Natural killer cell treated with Interleukin-12 subunit alpha and Interleukin-12 subunit beta and Interleukin-15 and Interleukin-18, amount 100 ng/mL, for 72 hours (primary cell): ENCODE results near the gene DLG5. TPM values are rescaled to one million over a fixed set of nuclear protein-coding genes. Genes with fewer than 3 reads are reported as not detected.
A peak's percentile ranks its signal among the peaks of the same experiment; 100 is the strongest.

Experiments
- ATAC-seq, 2 donors: fragments of 150-1000 bp; cut with Tn5 transposase in 1 of 2; sonication (Bioruptor Pico), chemical (Tn5 transposase) in 1 of 2; 2 replicates each; pipeline ENCODE4 v1.10.0; 2021
- DNase-seq: peaks from one replicate; pipeline ENCODE4 v3.0.0; 2022; ENCODE audit warnings: low spot score
- H3K27ac Mint-ChIP-seq, 2 donors: 1 replicate in 1 of 2; 2 replicates in 1 of 2; pipeline ENCODE4 v1.8.0; 2022; ENCODE audit warnings: mixed read lengths in 2 of 2, mild to moderate bottlenecking in 1 of 2, moderate library complexity in 1 of 2
- H3K27me3 Mint-ChIP-seq, 2 donors: 1 replicate in 1 of 2; 2 replicates in 1 of 2; pipeline ENCODE4 v1.8.0; 2022; ENCODE audit warnings: mixed read lengths in 2 of 2
- H3K36me3 Mint-ChIP-seq: one replicate; pipeline ENCODE4 v1.8.0; 2022; ENCODE audit warnings: mixed read lengths
- H3K4me1 Mint-ChIP-seq, 2 donors: 1 replicate in 1 of 2; 2 replicates in 1 of 2; pipeline ENCODE4 v1.8.0; 2022; ENCODE audit warnings: low read depth in 2 of 2, mixed read lengths in 2 of 2, mild to moderate bottlenecking in 1 of 2
- H3K4me3 Mint-ChIP-seq: one replicate; pipeline ENCODE4 v1.8.0; 2022; ENCODE audit warnings: mixed read lengths
- H3K9me3 Mint-ChIP-seq: 2 replicates; pipeline ENCODE4 v1.8.0; 2022; ENCODE audit warnings: mixed read lengths
- total RNA-seq, 2 donors: library from RNA; stranded (reverse); gene quantifications; one replicate each; pipeline ENCODE4 v1.2.3, GENCODE V29; 2022

Gene DLG5
- total RNA-seq, 2 donors from 2014 or later: 8.5 to 12.3 TPM

DNA sequence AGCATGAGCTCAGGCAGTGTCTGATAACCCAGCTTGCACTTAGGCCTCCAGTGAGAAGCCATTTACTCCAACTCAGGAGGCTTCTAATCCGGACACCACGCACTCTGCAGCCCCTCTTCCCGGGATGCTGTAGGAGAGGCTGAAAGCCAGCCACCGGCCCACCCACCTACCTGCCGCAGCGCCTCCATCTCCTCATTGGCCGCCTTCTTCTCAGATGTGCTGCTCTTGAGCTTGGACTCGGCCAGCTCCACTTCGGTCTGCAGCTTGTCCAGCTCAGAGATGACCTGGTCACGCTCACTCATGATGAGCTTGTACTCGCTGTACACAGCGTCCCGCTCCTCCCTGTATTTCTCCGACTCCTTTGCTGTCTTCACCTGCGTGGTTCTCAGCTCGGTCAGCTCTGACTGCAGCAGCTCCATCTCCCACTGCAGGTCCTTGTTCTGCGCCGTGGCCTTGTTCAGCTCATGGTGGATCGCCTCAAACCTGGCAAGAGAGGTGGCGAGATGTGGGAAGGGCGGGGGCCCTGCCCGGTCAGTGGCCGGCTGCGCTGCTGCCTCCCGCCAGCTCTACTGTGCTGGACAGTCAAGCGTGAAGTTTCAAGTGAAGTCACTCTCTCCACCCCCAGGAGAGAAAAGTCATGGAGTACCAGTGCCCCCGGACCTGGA lies 84.7 kb downstream of the DLG5 start:
- Mint-ChIP-seq H3K27me3 (no peaks in the 10 kb centered on the region), H3K36me3 (no peaks in the 10 kb centered on the region), H3K4me3 (no peak overlapping the region), H3K4me1 (peaks cover 0 to 3% of the 10 kb centered on the region in 2 donors), H3K27ac (no peak overlapping the region), H3K9me3 (no peaks in the 10 kb centered on the region)
- DNase-seq (no peak), ATAC-seq (no peak)

DNA sequence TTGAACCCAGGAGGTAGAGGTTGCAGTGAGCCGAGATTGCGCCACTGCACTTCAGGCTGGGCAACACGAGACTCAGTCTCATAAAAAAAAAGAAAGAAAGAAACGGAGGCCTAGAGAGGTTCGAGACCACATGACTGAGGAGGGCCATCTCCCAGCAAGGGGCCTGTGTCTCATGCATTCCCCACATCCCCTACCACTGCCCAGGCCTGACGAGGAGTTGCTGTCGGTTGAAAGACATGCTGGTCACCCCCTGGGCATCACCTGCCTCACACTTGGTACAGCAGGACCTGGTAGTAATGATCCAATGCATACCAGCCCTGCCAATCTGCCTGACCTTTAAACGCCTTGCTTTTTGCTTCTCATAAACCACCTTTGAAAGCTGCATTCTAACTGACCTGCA lies 85.9 kb downstream of the DLG5 start:
- H3K9me3 Mint-ChIP-seq: no peaks in the 10 kb centered on the region
- no peak for DNase-seq
- H3K4me1 Mint-ChIP-seq: peaks cover 8 to 11% of the 10 kb centered on the region in 2 donors
- ATAC-seq: no peak
- H3K36me3 Mint-ChIP-seq: no peaks in the 10 kb centered on the region
- H3K27ac Mint-ChIP-seq: no peak overlapping the region
- H3K27me3 Mint-ChIP-seq: no peaks in the 10 kb centered on the region
- H3K4me3 Mint-ChIP-seq: no peak overlapping the region

DNA sequence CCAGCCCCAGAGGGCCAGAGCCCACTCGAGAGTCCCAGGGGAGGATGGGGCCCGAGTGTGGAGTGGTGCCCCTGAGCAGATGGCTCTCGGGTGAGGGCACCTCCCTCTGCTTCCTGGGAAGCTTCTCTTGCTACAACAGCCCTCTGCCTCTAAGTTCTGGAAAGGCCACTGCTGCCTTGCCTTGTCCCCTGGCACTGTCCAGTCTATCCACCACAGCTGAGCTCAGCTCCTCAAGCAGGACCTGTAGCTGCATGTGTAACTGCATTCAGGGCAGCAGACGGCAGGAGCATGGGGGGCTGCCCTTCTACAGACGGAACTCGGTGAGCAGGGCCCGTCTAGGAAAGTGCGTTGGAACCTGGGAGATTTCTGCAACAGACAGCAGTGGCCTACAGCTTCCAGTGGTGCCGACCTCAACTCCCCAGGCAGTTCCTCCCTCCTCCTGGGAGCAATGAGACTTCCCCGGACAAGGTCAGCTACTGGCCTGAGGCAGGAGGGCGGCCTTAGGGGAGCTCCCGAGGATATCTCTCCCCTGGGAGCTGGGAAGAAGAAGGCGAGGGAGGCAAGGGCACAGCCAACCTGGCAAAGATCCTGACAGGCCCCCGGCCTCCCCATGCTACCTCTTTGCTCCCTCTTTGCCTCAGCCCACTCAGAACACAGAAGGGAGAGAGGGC lies 88.5 kb downstream of the DLG5 start:
- Mint-ChIP-seq H3K9me3 (no peaks in the 10 kb centered on the region), H3K36me3 (no peaks in the 10 kb centered on the region), H3K4me3 (no peak overlapping the region), H3K27me3 (no peaks in the 10 kb centered on the region), H3K27ac (peak overlapping the region; percentile 8 to 25), H3K4me1 (peaks cover 8 to 23% of the 10 kb centered on the region in 2 donors)
- peak in 1 of 2 donors; percentile 1 for ATAC-seq
- DNase-seq: no peak

DNA sequence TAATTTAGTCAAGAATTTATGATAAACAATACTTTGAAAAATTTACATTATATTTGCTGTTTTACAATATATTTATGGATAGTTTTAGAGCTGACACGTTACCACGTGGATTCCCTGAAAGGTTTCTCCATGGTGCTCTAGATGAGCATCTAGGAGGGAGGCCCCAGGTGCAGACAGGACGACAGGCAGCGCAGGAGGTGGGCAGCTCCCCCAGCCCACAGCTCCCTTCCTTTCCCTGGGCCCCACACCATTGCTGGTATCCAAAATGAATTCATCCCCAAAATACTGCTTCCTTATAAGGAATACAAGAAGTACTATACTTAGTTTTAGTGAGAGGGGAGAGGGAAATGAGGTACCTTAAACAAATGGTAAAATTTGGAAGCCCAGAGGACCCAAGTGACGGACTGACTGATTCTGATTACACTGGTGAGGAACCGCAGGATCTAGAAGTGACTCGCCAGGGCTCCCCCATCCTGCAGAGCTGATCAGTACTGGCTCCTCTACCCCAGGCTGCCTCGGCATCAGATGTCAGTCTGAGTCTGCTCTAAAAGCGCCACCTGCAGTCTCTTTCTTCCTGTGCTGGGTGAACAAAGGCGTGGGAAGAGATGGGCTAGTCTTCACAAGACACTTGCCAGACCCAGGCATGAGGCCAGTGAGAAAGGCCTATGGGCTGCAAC lies 89.2 kb downstream of the DLG5 start:
- ATAC-seq: peak; percentile 65 to 89
- Mint-ChIP-seq H3K36me3 (no peaks in the 10 kb centered on the region), H3K4me3 (peak overlapping the region; percentile 2), H3K4me1 (peaks cover 10 to 29% of the 10 kb centered on the region in 2 donors), H3K27me3 (no peaks in the 10 kb centered on the region), H3K27ac (peak overlapping the region; percentile 8 to 25), H3K9me3 (no peaks in the 10 kb centered on the region)
- no peak for DNase-seq

DNA sequence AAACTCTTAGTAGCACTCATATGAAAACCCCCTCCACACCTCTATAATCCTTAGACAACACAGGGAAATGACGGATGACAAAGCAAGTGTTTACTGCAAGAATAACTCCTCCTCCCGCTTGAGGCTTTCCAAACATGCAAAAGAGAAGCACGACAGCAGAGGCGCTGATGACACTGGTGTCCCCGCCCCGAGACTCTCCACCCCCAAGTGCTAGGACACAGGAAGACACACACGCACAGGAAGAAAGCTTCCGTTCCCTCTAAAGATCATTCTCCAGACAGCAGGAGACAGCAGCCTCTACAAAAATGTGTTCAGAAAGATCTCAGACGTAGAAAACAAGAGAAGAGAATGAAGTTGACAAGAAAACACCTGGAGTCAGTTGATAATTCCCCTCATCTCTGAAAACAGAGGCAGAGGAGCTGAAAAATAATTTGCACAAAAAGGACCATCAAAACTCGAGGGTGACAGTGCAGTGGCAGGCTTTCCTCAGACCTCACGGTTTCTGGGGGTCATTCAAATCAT lies 90.2 kb downstream of the DLG5 start:
- peak overlapping the region; percentile 76 to 91 for H3K27ac Mint-ChIP-seq
- peaks cover 13 to 31% of the 10 kb centered on the region in 2 donors for H3K4me1 Mint-ChIP-seq
- DNase-seq: peak; percentile 80
- no peaks in the 10 kb centered on the region for H3K36me3 Mint-ChIP-seq
- no peaks in the 10 kb centered on the region for H3K27me3 Mint-ChIP-seq
- H3K4me3 Mint-ChIP-seq: peak overlapping the region; percentile 70
- ATAC-seq: peak; percentile 80 to 89
- H3K9me3 Mint-ChIP-seq: no peaks in the 10 kb centered on the region

DNA sequence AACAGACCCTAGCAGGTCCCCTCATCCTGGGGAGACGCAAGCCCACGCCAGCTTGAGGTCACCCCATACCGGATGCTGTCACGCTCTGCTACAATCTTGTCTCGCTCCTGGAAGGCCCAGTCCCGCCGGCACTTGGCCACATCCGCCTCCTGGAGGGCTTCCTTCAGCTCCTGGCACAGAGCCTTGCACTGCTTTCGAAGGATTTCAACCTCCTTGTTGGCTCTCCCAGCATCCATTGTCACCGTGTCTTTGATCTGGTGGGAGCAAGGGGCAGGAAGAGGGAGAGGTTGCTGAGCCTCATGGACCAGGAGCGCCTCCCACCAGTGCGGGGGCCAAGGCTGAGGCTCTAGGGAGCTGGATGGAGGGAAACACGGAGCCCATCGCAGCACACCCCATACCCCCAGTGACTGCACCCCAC lies 90.9 kb downstream of the DLG5 start:
- no peak for DNase-seq
- Mint-ChIP-seq H3K27ac (peak overlapping the region; percentile 76 to 91), H3K4me3 (peak overlapping the region; percentile 70)

DNA sequence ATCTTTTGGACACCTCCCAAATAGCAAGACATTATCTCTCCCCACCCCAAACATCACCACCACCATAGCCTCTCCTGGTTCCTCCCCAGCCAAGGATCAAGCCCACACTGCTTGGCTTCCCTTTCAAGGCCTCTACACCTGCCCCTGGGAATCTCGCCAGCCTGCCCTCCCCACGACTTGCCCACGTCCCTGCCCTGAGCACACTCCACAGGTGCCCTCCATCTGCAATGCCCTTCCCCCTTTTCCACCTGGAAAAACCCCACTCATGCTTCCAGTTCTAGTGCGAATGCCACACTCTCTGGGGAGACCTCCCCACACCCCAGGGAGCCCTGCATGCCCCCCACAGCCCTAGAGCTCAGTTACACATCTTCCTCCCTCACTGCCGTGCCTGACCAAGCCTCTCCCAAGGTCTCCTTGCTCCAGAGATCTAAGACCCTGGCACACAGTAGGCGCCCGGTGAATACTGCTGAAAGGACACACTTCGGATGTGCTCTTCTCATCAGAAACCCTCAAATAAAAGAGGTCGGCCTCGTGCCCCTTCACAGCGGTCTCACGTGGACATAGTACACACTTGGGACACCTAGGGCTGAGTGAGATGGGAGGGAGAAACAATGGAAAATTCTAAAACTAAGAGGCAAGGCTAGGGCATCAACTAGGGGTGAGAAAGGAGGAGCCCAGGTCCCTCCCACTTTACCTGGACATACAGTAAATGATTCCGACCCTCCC lies 91.4 kb downstream of the DLG5 start:
- DNase-seq: no peak
- H3K4me1 Mint-ChIP-seq: peaks cover 13 to 31% of the 10 kb centered on the region in 2 donors
- peak overlapping the region; percentile 50 to 91 for H3K27ac Mint-ChIP-seq
- H3K4me3 Mint-ChIP-seq: no peak overlapping the region
- H3K36me3 Mint-ChIP-seq: no peaks in the 10 kb centered on the region
- no peaks in the 10 kb centered on the region for H3K9me3 Mint-ChIP-seq
- no peak for ATAC-seq
- H3K27me3 Mint-ChIP-seq: no peaks in the 10 kb centered on the region

More for the DNA sequence above, 90.9 kb downstream of the DLG5 start:
- H3K27me3 Mint-ChIP-seq: no peaks in the 10 kb centered on the region
- no peaks in the 10 kb centered on the region for H3K36me3 Mint-ChIP-seq
- H3K9me3 Mint-ChIP-seq: no peaks in the 10 kb centered on the region
- ATAC-seq: no peak
- H3K4me1 Mint-ChIP-seq: peaks cover 13 to 31% of the 10 kb centered on the region in 2 donors

DNA sequence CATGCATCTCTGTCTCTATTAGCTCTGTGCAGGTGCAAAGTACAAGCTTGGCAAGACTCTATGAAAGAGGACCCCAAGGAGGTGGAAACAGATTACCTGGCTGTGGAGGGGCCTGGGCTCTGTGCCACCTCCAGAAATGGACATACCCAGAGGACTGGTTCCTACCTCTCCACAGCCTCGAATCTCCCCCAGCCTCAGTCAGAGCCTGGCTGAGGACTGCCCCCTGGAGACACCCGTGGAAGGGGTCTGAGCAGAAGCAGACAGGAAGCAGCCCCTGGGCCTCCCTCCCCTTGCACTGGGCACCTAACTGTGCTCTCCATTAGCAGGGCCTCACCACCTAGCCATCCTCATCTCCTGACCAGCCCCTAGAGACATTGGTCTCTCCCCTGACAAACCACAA lies 92.0 kb downstream of the DLG5 start:
- Mint-ChIP-seq H3K9me3 (no peaks in the 10 kb centered on the region), H3K4me1 (peaks cover 13 to 31% of the 10 kb centered on the region in 2 donors), H3K27me3 (no peaks in the 10 kb centered on the region), H3K27ac (peak overlapping the region; percentile 50 to 91), H3K36me3 (no peaks in the 10 kb centered on the region), H3K4me3 (no peak overlapping the region)
- ATAC-seq (no peak), DNase-seq (no peak)

DNA sequence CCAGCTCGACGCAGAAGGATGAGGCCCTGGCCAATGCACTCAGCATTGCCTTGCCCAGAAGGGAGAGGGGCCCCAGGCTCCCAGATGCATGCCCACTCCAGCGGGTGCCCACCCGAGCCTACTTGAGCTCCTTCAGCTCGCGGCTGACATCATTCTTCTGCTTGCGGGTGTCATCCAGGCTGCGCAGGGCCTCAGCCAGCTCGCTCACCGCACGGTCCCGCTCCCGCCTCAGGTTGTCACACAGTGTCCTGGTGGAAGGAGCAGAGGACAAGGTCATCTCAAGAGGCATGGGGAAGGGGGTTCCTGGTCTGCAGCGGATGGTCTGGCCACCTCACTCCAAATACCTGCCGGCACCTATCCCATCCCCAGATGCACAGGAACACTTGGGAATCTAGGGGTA lies 92.8 kb downstream of the DLG5 start:
- Mint-ChIP-seq H3K27me3 (no peaks in the 10 kb centered on the region), H3K9me3 (no peaks in the 10 kb centered on the region), H3K4me1 (peaks cover 13 to 31% of the 10 kb centered on the region in 2 donors), H3K36me3 (no peaks in the 10 kb centered on the region), H3K27ac (no peak overlapping the region), H3K4me3 (no peak overlapping the region)
- DNase-seq (no peak), ATAC-seq (no peak)

DNA sequence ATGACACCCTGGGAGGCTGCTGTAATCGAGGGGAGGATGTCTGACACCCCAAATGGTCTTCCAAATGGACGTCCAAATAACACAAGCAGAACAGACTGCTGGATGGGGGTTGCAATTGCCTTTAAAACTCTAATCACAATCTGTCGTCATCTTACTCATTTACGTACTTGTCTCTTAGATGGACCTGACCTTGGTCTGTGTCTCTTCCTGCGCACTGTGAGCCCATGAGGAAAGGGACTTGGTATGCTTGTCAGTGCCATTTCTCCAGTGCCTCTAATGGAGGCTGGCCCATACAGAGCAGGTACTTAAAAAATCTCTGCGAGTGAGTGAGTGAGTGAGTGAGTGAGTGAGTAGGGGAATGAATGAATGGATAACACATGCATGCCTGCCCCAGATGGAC lies 93.3 kb downstream of the DLG5 start:
- Mint-ChIP-seq H3K27me3 (no peaks in the 10 kb centered on the region), H3K9me3 (no peaks in the 10 kb centered on the region), H3K36me3 (no peaks in the 10 kb centered on the region), H3K27ac (no peak overlapping the region), H3K4me1 (peaks cover 13 to 31% of the 10 kb centered on the region in 2 donors), H3K4me3 (no peak overlapping the region)
- ATAC-seq: no peak
- DNase-seq: no peak

DNA sequence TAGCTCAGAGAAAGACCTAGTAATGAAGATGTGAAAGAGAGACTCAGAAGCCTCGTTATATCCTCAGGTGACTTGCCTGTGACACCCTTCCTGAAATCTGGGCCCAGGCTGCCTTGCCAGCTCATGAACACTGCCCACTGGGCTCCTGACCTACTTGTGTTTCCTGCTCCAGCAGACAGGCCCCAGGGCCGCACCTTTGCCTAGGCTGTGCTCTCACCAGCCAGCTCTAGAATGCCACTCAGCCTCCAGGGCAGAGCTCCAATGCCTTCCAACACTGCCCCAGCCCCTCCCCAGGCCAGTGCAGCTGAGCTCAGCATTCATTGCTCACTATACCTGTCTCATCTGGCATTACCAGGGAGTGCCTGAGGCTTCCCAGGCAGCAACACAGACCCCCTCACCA lies 94.3 kb downstream of the DLG5 start:
- Mint-ChIP-seq H3K27me3 (no peaks in the 10 kb centered on the region), H3K4me3 (no peak overlapping the region), H3K4me1 (peaks cover 13 to 31% of the 10 kb centered on the region in 2 donors), H3K36me3 (no peaks in the 10 kb centered on the region), H3K27ac (peak overlapping the region in 1 of 2 donors; percentile 81), H3K9me3 (no peaks in the 10 kb centered on the region)
- DNase-seq: no peak
- peak in 1 of 2 donors; percentile 32 for ATAC-seq

DNA sequence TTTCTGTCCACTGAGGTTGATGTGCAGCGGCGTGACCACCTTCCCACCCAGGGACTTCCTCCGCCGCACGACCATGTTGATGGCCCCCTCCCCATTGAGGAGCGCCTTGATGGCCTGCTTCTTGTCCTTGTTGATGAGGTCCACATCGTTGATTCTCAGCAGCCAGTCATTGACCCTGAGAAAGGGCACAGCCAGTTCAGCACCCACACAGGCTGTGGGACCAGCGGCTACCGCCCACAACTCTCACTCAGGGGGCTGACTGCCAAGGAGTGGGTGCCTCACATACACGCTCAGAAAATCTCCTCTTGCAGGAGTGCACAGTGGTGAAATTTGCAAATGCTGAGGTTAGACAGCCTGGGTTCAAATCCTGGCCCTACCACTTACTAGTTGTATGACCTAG lies 97.2 kb downstream of the DLG5 start:
- Mint-ChIP-seq H3K36me3 (no peaks in the 10 kb centered on the region), H3K27ac (no peak overlapping the region), H3K4me3 (no peak overlapping the region), H3K4me1 (peaks cover 5 to 14% of the 10 kb centered on the region in 2 donors), H3K9me3 (no peaks in the 10 kb centered on the region), H3K27me3 (no peaks in the 10 kb centered on the region)
- DNase-seq (no peak), ATAC-seq (no peak)

DNA sequence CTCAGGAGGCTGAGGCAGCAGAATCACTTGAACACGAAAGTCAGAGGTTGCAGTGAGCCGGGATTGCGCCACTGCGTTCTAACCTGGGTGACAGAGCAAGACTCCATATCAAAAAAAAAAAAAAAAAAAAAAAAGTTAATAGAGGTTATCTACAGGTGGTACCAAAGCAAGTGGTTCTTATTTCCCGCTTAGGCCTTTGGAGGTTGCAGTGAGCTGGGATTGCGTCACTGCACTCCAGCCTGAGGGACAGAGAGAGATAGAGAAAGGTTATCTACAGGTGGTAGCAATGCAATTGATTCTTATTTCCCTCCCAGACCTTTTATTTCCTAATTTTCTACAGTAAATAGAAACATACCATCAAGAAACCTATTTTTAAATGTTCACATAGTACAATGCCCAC lies 98.2 kb downstream of the DLG5 start:
- Mint-ChIP-seq H3K9me3 (no peaks in the 10 kb centered on the region), H3K36me3 (no peaks in the 10 kb centered on the region), H3K27ac (no peak overlapping the region), H3K4me1 (peaks cover 5 to 11% of the 10 kb centered on the region in 2 donors), H3K27me3 (no peaks in the 10 kb centered on the region), H3K4me3 (no peak overlapping the region)
- ATAC-seq (no peak), DNase-seq (no peak)
